OCI-M2 (cell line): ENCODE measurements around the gene PPAN.

Experiments used
- DNase-seq: peaks from one replicate; lab custom pipeline; 2025; ENCODE audit not compliant: unreplicated experiment; lab: John Stamatoyannopoulos, UW

PPAN gene

GRCh38 chr19:10138879-10139795, 33.0 kb downstream of the PPAN start:
- no peak for DNase-seq

DNA sequence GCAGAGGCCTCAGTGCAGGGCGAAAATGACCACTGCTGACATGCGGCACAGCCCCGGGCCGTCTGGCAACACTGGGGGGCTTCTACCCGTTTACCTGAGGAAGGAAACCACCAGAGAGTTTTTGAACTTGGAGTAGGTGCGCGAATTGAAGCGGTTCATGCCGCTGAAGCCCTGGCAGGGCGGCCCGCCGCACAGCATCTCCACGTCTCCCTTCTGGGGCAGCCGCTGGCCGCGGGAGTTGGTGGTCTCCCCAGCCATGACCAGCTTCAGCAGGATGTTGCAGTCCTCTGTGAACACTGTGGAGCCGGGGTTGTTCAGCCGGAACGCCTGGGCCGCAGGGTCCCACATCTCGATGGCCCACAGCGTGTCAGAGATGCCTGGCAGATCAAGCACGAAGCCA, 33.8 kb downstream of the PPAN start:
- no peak for DNase-seq

DNA sequence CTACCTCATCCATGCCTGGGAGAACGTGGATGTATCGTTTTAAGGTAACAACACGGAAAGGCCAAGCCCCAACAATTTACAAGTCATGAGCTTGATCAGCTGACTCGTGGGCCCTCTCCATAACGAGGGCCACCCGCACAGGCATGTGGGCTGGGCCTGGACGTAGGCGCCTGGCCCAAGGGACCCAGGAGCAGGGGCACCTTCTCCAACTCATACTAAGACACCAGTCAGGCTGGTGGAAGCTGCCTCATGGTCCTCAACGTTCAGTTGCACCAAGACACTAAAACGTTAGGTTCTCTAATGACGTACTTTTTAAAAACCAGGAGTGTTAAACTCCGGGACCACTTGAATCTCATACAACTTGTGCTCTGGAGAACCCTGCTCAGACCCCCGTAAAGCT, 35.3 kb downstream of the PPAN start:
- DNase-seq = no peak

DNA sequence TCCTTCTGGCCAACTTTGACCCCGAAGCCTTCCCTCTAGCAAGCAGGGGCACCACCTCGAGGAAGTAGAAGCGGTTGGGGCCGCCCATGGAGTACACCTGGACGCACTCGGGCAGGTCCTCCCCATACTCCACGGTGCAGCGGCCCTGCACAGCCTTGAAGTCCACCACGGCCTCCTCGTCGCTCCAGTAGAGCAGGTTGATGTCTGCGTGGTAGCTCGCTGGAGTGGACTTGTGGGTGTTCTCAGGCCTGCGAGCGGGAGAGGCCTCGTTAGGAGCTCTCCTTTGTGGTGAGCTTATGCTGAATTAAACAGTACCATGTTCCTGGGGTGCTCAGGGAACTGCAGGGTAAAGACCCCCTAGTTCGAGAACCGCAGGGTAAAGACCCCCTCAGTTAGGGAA, 35.8 kb downstream of the PPAN start:
- DNase-seq = no peak

DNA sequence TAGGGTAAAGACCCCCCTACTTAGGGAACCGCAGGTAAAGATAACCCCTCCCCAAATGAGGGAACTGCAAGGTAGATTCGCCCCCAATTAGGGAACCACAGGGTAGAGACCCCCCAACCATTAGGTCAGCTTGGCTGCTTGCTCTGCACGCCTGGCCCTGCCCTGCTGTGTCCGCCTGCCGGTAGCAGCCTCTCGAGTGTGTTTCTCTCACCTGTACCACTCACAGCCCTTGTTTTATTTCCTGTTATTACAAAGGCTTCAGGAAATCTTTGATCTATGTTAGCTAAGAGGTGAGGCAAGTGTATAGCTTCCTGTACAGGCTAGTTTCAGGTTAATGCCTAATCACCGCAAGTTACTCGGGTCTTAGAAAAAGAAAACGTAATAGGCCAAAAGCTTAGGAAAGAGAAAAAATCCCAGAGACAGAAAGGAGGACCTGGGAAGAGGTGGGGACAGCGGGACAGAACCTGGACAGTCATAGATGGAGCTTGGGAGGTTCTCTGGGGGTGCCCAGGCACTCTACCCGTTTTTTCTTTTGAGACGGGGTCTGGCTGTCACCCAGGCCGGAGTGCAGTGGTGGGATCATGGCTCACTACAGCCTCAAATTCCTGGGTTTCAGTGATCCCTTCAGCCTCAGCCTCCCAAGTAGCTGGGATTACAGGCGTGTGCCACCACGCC, 36.7 kb downstream of the PPAN start:
- no peak for DNase-seq

GRCh38 chr19:10143681-10144080, 37.5 kb downstream of the PPAN start:
- no peak for DNase-seq

DNA sequence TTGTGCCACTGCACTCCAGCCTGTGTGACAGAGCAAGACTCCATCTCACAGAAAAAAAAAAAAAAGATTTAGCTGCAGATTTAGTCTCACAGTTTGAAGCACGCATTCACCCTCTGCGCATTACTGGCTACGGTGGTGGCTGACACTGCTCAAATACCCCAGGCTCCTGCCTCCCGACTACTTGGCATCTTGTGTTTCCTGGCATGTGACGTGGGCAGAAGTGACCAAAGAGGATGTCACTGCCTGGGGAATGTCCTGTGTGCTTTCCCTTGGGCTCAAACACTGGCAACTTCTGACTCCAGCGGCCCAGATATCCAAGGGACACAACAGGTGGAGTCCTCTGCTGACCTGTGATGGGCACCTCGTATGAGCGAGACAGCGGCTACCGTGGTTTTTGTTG, 38.2 kb downstream of the PPAN start:
- no peak for DNase-seq

- no peak for DNase-seq
Observed at GRCh38 chr19:10145031-10145430, 38.9 kb downstream of the PPAN start.

- DNase-seq = no peak
Observed at GRCh38 chr19:10146142-10146541, 40.0 kb downstream of the PPAN start.

- no peak for DNase-seq
Observed at GRCh38 chr19:10149427-10149826, 43.3 kb downstream of the PPAN start.

- DNase-seq = no peak
Observed at GRCh38 chr19:10151521-10151920, 45.4 kb downstream of the PPAN start.

DNA sequence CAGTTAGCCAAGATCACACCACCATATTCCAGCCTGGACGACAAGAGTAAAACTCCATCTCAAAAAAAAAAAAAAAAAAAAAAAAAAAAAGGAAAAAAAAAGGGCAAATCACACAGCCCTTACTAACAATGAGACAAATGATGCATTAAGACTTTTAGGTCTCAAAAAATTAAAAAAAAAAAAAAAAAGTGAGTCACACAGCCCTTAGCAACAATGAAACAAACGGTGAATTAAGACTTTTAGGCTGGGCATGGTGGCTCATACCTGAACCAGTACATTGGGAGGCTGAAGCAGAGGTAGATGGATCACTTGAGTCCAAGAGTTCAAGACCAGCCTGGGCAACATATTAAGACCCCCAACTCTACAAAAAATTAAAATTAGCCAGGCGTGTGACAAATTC, 45.9 kb downstream of the PPAN start:
- DNase-seq = no peak

GRCh38 chr19:10155839-10156238, 49.7 kb downstream of the PPAN start:
- DNase-seq = no peak

- DNase-seq = no peak
Observed at GRCh38 chr19:10158071-10158470, 51.9 kb downstream of the PPAN start.

GRCh38 chr19:10158485-10158884, 52.3 kb downstream of the PPAN start:
- no peak for DNase-seq

DNA sequence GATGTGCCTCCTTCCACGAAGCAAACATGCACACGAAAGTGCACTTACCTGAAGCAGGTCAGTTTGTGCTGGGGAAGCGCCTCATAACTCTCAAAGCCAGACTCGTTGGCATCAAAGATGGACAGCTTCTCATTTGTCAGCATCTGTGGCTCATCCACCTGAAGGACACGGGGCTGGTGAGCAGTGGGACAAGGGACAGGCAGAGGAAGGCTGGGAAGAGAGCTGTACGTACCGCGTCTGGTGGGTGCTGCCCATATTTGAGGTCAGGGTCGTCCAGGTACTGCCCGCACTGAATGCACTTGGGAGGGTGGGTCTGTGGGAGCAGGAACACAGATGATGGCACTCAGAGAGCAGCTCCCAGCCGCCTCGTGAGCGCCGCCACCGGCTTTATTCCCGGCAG, 53.4 kb downstream of the PPAN start:
- no peak for DNase-seq
